Hematopoietic multipotent progenitor cell treated with erythropoietin and hydrocortisone succinate and interleukin-3 and kit ligand, for 8 days (in vitro differentiated cells): ENCODE measurements around the gene FMN1.
"Not testable (repeated sequence)": the region's sequence is repeated elsewhere in the genome, so short reads cannot be mapped to it uniquely, and the experiment has no call there.

Experiments
- DNase-seq: peaks from one replicate; pipeline ENCODE4 v3.0.0-alpha.2; 2015

The FMN1 gene

GRCh38 chr15:32956006-32956405, 238.5 kb downstream of the FMN1 start:
- DNase-seq = peak; percentile 25

- no peak for DNase-seq
Measured at GRCh38 chr15:32953533-32953910, 241.0 kb downstream of the FMN1 start.

GRCh38 chr15:32952901-32953532, 241.5 kb downstream of the FMN1 start:
- DNase-seq = no peak

GRCh38 chr15:32951736-32952464, 242.6 kb downstream of the FMN1 start:
- DNase-seq = no peak

GRCh38 chr15:32950051-32950450, 244.5 kb downstream of the FMN1 start:
- DNase-seq = not testable (repeated sequence)

- DNase-seq = no peak
Measured at GRCh38 chr15:32946210-32946609, 248.3 kb downstream of the FMN1 start.

- no peak for DNase-seq
Measured at GRCh38 chr15:32944431-32944830, 250.1 kb downstream of the FMN1 start.

GRCh38 chr15:32943711-32944110, 250.8 kb downstream of the FMN1 start:
- DNase-seq = no peak

- no peak for DNase-seq
Measured at GRCh38 chr15:32942401-32942841, 252.1 kb downstream of the FMN1 start.

GRCh38 chr15:32941823-32942222, 252.7 kb downstream of the FMN1 start:
- DNase-seq = no peak

GRCh38 chr15:32936976-32937375, 257.5 kb downstream of the FMN1 start:
- DNase-seq = no peak

GRCh38 chr15:32936283-32936918, 258.1 kb downstream of the FMN1 start:
- DNase-seq = peak; percentile 17

- no peak for DNase-seq
Measured at GRCh38 chr15:32935139-32935538, 259.4 kb downstream of the FMN1 start.

- no peak for DNase-seq
Measured at GRCh38 chr15:32933236-32933635, 261.3 kb downstream of the FMN1 start.

GRCh38 chr15:32928876-32929275, 265.6 kb downstream of the FMN1 start:
- DNase-seq = no peak

- DNase-seq = no peak
Measured at GRCh38 chr15:32927124-32927523, 267.4 kb downstream of the FMN1 start.

GRCh38 chr15:32923176-32923575, 271.3 kb downstream of the FMN1 start:
- DNase-seq = no peak

- no peak for DNase-seq
Measured at GRCh38 chr15:32922541-32922940, 272.0 kb downstream of the FMN1 start.

GRCh38 chr15:32919749-32920414, 274.6 kb downstream of the FMN1 start:
- DNase-seq = no peak

GRCh38 chr15:32918547-32918946, 276.0 kb downstream of the FMN1 start:
- DNase-seq = no peak

GRCh38 chr15:32910839-32911238, 283.7 kb downstream of the FMN1 start:
- DNase-seq = no peak

GRCh38 chr15:32909431-32909830, 285.1 kb downstream of the FMN1 start:
- no peak for DNase-seq

GRCh38 chr15:32908872-32909271, 285.6 kb downstream of the FMN1 start:
- DNase-seq = no peak
